ENCODE data around the gene CAMK2D.

Gene CAMK2D

DNA sequence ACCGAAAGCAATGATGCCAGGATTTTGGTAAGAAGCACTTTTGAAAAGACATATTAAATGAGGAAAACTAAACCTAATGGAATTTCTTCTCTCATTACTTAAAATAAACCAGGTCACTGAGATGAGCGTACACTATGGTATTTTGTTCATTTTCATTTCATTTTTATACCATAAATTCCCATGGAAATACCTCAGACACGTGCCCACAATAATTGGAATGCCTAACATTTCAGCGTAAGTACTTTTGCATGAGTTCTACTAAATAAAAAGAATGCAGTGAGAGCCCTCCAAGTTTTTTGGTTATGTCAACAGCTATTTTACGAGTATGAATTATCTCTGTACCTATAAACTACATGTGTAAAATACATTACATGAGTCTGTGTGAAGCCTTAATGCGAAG, 3.2 kb downstream of the CAMK2D start:
- peak overlapping the region in 1 of 2 donors; percentile 40 for H3K27ac ChIP-seq
- no peaks in the 10 kb centered on the region for H3K9me3 ChIP-seq
- TF ChIP-seq, protein P1, sequence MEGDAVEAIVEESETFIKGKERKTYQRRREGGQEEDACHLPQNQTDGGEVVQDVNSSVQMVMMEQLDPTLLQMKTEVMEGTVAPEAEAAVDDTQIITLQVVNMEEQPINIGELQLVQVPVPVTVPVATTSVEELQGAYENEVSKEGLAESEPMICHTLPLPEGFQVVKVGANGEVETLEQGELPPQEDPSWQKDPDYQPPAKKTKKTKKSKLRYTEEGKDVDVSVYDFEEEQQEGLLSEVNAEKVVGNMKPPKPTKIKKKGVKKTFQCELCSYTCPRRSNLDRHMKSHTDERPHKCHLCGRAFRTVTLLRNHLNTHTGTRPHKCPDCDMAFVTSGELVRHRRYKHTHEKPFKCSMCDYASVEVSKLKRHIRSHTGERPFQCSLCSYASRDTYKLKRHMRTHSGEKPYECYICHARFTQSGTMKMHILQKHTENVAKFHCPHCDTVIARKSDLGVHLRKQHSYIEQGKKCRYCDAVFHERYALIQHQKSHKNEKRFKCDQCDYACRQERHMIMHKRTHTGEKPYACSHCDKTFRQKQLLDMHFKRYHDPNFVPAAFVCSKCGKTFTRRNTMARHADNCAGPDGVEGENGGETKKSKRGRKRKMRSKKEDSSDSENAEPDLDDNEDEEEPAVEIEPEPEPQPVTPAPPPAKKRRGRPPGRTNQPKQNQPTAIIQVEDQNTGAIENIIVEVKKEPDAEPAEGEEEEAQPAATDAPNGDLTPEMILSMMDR (IDR thresholded peaks at IDR 0.05) = no peak
- no peaks in the 10 kb centered on the region for H3K27me3 ChIP-seq
- peaks cover 0 to 60% (median 13%) of the 10 kb centered on the region in 4 donors for H3K4me1 ChIP-seq
- intact Hi-C loops (cut with DNase I; ENCODE audit: low total_unique reads) = no loop called here
- no peaks in the 10 kb centered on the region for H3K36me3 ChIP-seq
- H3K4me3 ChIP-seq = peak overlapping the region; percentile 11 to 12
- no peak for DNase-seq

DNA sequence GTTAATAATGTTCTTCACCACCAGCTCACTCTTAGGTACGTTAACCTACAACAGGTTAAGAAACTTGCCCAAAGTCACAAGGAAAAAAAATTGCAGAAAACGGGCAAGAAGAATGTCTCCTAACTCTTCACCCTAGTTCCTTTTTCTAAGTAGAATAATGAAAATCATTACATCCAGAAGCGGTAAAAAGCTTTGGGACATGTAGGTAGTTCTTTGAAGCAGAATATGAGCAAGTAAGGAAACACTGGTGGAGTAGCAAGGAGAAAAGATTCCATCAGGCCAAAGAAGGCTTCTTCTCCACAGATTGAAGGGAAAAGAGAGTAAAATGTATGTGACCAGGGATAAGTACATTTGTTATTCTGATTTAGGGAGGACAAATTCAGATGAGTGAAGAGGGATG, 4.1 kb downstream of the CAMK2D start:
- H3K4me3 ChIP-seq = no peak overlapping the region
- TF ChIP-seq, protein P1 (IDR thresholded peaks at IDR 0.05) = no peak
- no peaks in the 10 kb centered on the region for H3K36me3 ChIP-seq
- H3K4me1 ChIP-seq = peaks cover 0 to 64% (median 16%) of the 10 kb centered on the region in 4 donors
- H3K27ac ChIP-seq = peak overlapping the region; percentile 17 to 40
- no peaks in the 10 kb centered on the region for H3K9me3 ChIP-seq
- intact Hi-C loops (cut with DNase I; ENCODE audit: low total_unique reads) = no loop called here
- no peaks in the 10 kb centered on the region for H3K27me3 ChIP-seq
- DNase-seq = no peak

DNA sequence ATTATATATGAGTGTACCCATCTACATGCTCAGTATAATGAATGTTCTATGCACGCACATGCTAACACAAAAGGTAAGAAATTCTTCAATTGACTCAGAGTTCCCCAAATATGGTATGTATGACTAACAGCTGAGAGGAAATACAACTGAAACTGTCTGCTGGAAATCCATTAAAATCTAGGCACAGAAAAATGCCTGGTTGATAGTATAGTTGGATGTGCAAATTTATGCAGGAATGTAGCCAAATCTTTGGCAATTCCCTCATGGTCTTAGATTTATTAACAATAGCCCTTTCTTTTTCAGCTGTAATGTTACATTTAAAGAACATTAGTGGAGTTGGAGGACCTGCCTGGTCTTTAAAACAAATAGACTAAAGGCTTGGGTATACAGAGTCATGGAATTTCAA, 5.5 kb downstream of the CAMK2D start:
- Histone ChIP-seq H3K36me3 (no peaks in the 10 kb centered on the region), H3K9me3 (no peaks in the 10 kb centered on the region), H3K27me3 (no peaks in the 10 kb centered on the region), H3K4me1 (peaks cover 0 to 67% (median 16%) of the 10 kb centered on the region in 4 donors), H3K4me3 (no peak overlapping the region), H3K27ac (peak overlapping the region in 1 of 2 donors; percentile 40)
- intact Hi-C loops (cut with DNase I; ENCODE audit: low total_unique reads) = no loop called here
- TF ChIP-seq, protein P1 (IDR thresholded peaks at IDR 0.05) = no peak
- DNase-seq = no peak

DNA sequence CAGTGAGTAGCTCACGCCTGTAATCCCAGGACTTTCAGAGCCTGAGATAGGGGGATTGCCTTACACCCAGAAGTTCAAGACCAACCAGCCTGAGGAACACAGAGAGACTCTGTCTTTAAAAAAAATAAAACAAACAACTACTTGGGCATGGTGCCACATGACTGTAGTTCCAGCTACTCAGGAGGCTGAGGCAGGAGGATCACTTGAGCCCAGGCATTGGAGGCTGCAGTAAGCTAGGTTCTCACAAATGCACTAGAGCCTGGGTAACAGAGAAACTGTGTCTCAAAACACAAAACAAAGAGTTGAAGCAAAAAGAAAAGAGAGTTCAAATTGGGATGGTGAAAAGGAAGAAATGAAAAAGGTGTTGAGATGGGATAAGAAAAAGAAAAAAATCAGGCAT, 10.8 kb downstream of the CAMK2D start:
- TF ChIP-seq, protein P1 (IDR thresholded peaks at IDR 0.05) = no peak
- H3K27ac ChIP-seq = no peak overlapping the region
- intact Hi-C loops (cut with DNase I; ENCODE audit: low total_unique reads) = no loop called here

DNA sequence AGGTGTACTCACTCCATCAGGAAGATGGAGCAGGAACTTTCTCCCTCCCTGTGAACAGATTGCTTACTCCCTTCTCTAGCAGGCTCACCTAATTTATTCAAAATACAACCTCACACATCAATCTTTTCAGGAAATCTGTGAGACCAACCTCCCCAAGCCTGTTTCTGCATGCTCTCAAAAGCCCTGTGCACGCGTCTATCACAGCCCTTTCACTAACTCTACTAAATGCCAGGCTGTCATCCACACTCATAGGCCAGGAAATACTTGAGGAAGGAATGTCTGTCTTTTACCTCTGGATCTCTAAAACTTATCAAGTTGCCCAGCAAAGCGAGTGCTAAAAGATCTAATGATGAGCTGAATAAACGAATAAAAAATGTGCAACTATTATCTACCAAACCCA, 11.2 kb downstream of the CAMK2D start:
- H3K27ac ChIP-seq = no peak overlapping the region
- no peak for DNase-seq

More for the DNA sequence above, 10.8 kb downstream of the CAMK2D start:
- DNase-seq = no peak
- no peaks in the 10 kb centered on the region for H3K9me3 ChIP-seq
- H3K4me1 ChIP-seq = peaks cover 0 to 39% (median 6%) of the 10 kb centered on the region in 4 donors
- no peaks in the 10 kb centered on the region for H3K27me3 ChIP-seq
- no peaks in the 10 kb centered on the region for H3K36me3 ChIP-seq
- no peak overlapping the region for H3K4me3 ChIP-seq

More for the DNA sequence above, 11.2 kb downstream of the CAMK2D start:
- TF ChIP-seq, protein P1 (IDR thresholded peaks at IDR 0.05) = no peak
- Histone ChIP-seq H3K36me3 (no peaks in the 10 kb centered on the region), H3K4me3 (no peak overlapping the region), H3K4me1 (peaks cover 0 to 35% (median 6%) of the 10 kb centered on the region in 4 donors), H3K27me3 (no peaks in the 10 kb centered on the region), H3K9me3 (no peaks in the 10 kb centered on the region)
- intact Hi-C loops (cut with DNase I; ENCODE audit: low total_unique reads) = no loop called here
